WERI-Rb-1 (cell line): ENCODE results near the gene STAP1.
"Not testable (repeated sequence)": the region's sequence is repeated elsewhere in the genome, so short reads cannot be mapped to it uniquely, and the experiment has no call there.

Experiments used
- DNase-seq: peaks from one replicate; pipeline ENCODE4 v3.0.0-alpha.2; 2020
- H3K27ac ChIP-seq: fragments of 250-450 bp; sonication (Bioruptor Pico); 2 replicates; pipeline ENCODE4 v1.5.1; 2020; ENCODE audit warnings: mild to moderate bottlenecking, moderate library complexity
- H3K27me3 ChIP-seq: fragments of 250-450 bp; sonication (Bioruptor Pico); 2 replicates; pipeline ENCODE4 v1.5.1; 2021; ENCODE audit warnings: mild to moderate bottlenecking, low read depth, moderate library complexity; ENCODE audit not compliant: insufficient read depth, severe bottlenecking
- H3K36me3 ChIP-seq: fragments of 250-450 bp; sonication (Bioruptor Pico); 2 replicates; pipeline ENCODE4 v1.5.1; 2020; ENCODE audit warnings: mild to moderate bottlenecking, moderate library complexity
- H3K4me3 ChIP-seq: 2 replicates; pipeline ENCODE4 v1.5.1; 2011; ENCODE audit warnings: low read depth, mild to moderate bottlenecking, control low read depth, low read length
- H3K9me3 ChIP-seq: fragments of 250-450 bp; sonication (Bioruptor Pico); 2 replicates; pipeline ENCODE4 v1.5.1; 2021; ENCODE audit warnings: mild to moderate bottlenecking, moderate library complexity; ENCODE audit not compliant: severe bottlenecking
- CTCF ChIP-seq: IDR thresholded peaks from 2 replicates; pipeline ENCODE4 v1.5.1; 2011; ENCODE audit warnings: low read depth, mild to moderate bottlenecking, control low read depth, inconsistent platforms, low read length

Gene STAP1

DNA sequence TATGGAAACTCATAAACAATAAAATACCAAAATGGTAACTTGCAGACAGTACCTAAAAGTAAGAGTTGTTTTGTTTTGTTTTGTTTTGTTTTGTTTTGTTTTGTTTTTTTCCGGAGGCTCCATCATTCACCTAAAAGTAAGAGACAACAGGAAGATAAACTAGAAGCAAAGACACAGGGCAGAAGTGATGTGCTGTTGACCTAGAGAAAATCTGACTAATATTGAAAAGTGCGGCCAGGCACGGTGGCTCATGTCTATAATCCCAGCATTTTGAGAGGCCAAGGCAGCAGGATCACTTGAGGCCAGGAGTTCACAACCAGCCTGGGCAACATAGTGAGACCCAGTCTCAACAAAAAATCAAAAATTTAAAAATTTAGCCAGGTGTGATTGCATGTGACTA is 7.7 kb upstream of the STAP1 start:
- no peaks in the 10 kb centered on the region for H3K9me3 ChIP-seq
- no peak overlapping the region for H3K27ac ChIP-seq
- DNase-seq, result no peak
- H3K4me3 ChIP-seq, result no peak overlapping the region
- no peak for TF ChIP-seq CTCF
- H3K27me3 ChIP-seq, result no peaks in the 10 kb centered on the region
- no peaks in the 10 kb centered on the region for H3K36me3 ChIP-seq

GRCh38 chr4:67552146-67552792 is 6.3 kb upstream of the STAP1 start:
- DNase-seq, H3K27ac ChIP-seq, H3K36me3 ChIP-seq, H3K9me3 ChIP-seq, H3K27me3 ChIP-seq, H3K4me3 ChIP-seq: not testable (repeated sequence)

DNA sequence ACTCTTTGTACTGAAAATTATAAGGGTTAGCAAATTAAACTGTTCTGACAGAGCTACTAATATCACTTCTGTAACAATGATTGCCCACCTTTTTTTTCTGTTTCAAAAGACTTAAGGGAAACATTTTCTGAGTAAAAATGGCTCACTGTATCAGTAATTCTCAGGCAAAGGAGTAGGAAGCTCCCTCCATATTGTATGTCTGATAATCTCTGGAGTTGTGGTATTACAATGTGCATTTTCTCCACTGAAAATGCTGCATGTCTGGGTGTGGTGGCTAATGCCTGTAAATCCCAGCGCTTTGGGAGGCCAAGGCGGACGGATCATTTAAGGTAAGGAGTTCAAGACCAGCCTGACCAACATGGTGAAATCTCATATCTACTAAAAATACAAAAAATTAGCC is 4.4 kb upstream of the STAP1 start:
- no peak overlapping the region for H3K27ac ChIP-seq
- H3K36me3 ChIP-seq, result no peaks in the 10 kb centered on the region
- H3K4me3 ChIP-seq, result no peak overlapping the region
- H3K9me3 ChIP-seq, result no peaks in the 10 kb centered on the region
- no peaks in the 10 kb centered on the region for H3K27me3 ChIP-seq
- no peak for DNase-seq
- TF ChIP-seq CTCF, result no peak

GRCh38 chr4:67555447-67555846 is 3.1 kb upstream of the STAP1 start:
- no peak for TF ChIP-seq CTCF
- no peak for DNase-seq
- Histone ChIP-seq H3K36me3 (no peaks in the 10 kb centered on the region), H3K27ac (no peak overlapping the region), H3K4me3 (no peak overlapping the region), H3K9me3 (no peaks in the 10 kb centered on the region), H3K27me3 (no peaks in the 10 kb centered on the region)

DNA sequence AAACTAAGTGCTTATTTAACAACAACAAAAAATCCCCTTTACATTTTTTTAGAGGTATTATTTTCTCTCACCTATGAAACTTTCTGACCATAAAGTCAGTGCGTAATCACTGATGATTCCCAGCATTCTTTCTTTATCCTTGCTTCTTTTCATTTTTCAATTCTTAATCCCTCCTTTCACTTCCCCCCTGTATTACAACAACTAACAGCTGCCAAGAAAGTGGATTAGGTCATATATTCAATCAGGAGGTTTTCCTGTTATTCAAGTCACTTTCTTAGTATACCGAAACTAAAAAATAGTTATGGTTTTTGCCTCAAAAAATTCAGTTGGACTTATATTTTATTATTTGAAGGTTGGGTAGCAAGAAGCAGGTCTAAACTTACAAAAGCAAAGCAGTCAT is 2.1 kb upstream of the STAP1 start:
- Histone ChIP-seq H3K27ac (no peak overlapping the region), H3K27me3 (no peaks in the 10 kb centered on the region), H3K4me3 (no peak overlapping the region), H3K36me3 (no peaks in the 10 kb centered on the region), H3K9me3 (no peaks in the 10 kb centered on the region)
- TF ChIP-seq CTCF, result no peak
- DNase-seq, result no peak

DNA sequence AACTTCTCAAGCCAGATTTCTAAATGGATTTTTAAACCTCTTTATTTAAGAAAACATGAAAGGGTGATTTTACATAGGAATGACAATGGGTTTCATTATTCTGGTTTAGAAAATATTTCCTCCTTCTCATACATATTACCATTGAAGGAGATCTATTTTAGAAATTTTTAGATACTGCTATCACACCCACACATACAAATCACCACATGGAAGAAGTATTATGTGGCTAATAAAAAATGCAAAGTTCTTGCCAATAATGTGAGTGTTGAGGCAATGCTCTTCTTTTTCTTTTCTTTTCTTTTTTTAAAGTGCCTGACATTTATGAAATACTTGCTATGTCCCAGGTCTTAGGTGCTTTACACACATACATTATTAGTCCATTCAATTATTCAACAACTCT is 6.8 kb downstream of the STAP1 start:
- H3K27ac ChIP-seq, result no peak overlapping the region
- TF ChIP-seq CTCF, result no peak
- no peaks in the 10 kb centered on the region for H3K9me3 ChIP-seq
- H3K4me3 ChIP-seq, result no peak overlapping the region
- no peaks in the 10 kb centered on the region for H3K27me3 ChIP-seq
- no peak for DNase-seq
- H3K36me3 ChIP-seq, result no peaks in the 10 kb centered on the region
